Nephron progenitor cell (in vitro differentiated cells): ENCODE measurements around the gene NRDE2.

Source experiments
- DNase-seq: peaks from one replicate; pipeline ENCODE4 v3.0.0; 2021
- H3K27ac Mint-ChIP-seq: 2 replicates; pipeline ENCODE4 v1.8.0; 2021; ENCODE audit warnings: mild to moderate bottlenecking, moderate library complexity, mixed read lengths
- H3K27me3 Mint-ChIP-seq: 2 replicates; pipeline ENCODE4 v1.8.0; 2021; ENCODE audit warnings: mild to moderate bottlenecking, low read depth, mixed read lengths; ENCODE audit not compliant: poor library complexity
- H3K36me3 Mint-ChIP-seq: 2 replicates; pipeline ENCODE4 v1.8.0; 2021; ENCODE audit warnings: low read depth, mixed read lengths
- H3K4me1 Mint-ChIP-seq: 2 replicates; pipeline ENCODE4 v1.8.0; 2021; ENCODE audit warnings: mixed read lengths
- H3K4me3 Mint-ChIP-seq: 2 replicates; pipeline ENCODE4 v1.8.0; 2021; ENCODE audit warnings: mild to moderate bottlenecking, moderate library complexity, mixed read lengths
- H3K9me3 Mint-ChIP-seq: 2 replicates; pipeline ENCODE4 v1.8.0; 2021; ENCODE audit warnings: mild to moderate bottlenecking, moderate library complexity, mixed read lengths
- CTCF ChIP-seq: fragments of 200-600 bp; sonication (generic); IDR thresholded peaks from 2 replicates; pipeline ENCODE4 v1.5.0; 2021; ENCODE audit warnings: antibody characterized with exemption

The NRDE2 gene

GRCh38 chr14:90374813-90375212, 43.1 kb upstream of the NRDE2 start:
- no peaks in the 10 kb centered on the region for H3K9me3 Mint-ChIP-seq

DNA sequence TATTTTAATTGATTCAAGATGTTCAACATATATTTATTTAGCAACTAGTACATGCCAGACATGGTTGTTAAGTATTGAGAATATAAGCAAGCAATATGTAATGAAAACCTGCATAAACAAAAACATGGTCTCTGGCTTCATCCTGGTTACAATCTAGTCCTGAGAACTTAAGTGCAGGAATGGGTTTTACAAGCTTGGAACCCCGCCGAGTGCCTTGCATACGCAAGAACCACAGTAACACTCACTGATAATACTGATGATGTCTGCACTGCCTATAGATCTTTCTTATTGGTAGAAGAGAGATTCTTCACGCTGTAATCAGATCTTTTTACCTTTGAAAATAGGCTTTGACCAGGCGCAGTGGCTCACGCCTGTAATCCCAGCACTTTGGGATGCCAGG, 42.1 kb upstream of the NRDE2 start:
- no peak for DNase-seq
- H3K27me3 Mint-ChIP-seq = peaks cover under 1% of the 10 kb centered on the region
- H3K4me3 Mint-ChIP-seq = no peak overlapping the region
- H3K9me3 Mint-ChIP-seq = no peaks in the 10 kb centered on the region
- H3K4me1 Mint-ChIP-seq = peaks cover under 1% of the 10 kb centered on the region
- no peak for TF ChIP-seq CTCF
- no peak overlapping the region for H3K27ac Mint-ChIP-seq
- H3K36me3 Mint-ChIP-seq = no peaks in the 10 kb centered on the region

More at GRCh38 chr14:90374813-90375212, 43.1 kb upstream of the NRDE2 start:
- DNase-seq = no peak
- Mint-ChIP-seq H3K36me3 (no peaks in the 10 kb centered on the region), H3K27me3 (peaks cover 6% of the 10 kb centered on the region), H3K27ac (no peak overlapping the region), H3K4me3 (no peak overlapping the region), H3K4me1 (peaks cover 9% of the 10 kb centered on the region)
- TF ChIP-seq CTCF = no peak

DNA sequence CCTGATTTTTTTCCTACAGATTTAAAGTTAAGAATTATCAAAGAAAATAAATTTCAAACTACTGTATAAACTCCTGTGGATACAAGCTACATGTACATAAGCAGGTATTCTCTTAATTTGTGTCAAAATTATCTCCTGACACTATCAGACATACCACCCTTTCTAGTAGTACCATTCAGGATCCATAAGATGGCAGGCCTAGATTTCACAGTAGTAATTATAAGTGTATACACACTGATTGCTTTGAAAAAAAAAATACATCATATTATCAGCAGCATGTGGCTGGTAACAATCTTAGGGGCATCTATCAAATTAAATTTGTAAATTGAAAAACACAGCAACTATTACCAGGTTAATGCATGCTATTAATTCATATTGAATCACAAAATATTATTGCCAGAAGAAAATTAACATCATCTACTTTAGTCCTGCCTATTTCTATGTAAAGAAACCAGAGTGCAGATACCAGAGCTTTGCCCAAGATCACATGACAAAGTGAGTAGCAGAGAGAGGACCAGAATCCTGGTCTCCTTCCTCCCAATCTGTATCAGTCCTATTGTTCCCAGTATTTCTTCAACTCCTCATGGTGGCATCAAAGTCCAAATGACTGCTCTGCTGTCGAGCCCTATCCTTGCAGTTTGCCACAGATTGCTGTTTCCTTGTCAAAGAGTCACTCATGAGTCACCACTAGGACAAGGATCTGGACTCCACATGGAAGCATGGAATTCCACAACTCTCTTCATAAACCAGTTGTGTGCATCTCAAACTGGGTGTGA, 37.4 kb upstream of the NRDE2 start:
- no peak for TF ChIP-seq CTCF
- H3K27me3 Mint-ChIP-seq = no peaks in the 10 kb centered on the region
- H3K36me3 Mint-ChIP-seq = no peaks in the 10 kb centered on the region
- H3K4me3 Mint-ChIP-seq = no peak overlapping the region
- no peak overlapping the region for H3K27ac Mint-ChIP-seq
- DNase-seq = no peak
- no peaks in the 10 kb centered on the region for H3K4me1 Mint-ChIP-seq
- H3K9me3 Mint-ChIP-seq = no peaks in the 10 kb centered on the region

- Mint-ChIP-seq H3K9me3 (peaks cover 8% of the 10 kb centered on the region), H3K36me3 (no peaks in the 10 kb centered on the region), H3K27ac (no peak overlapping the region), H3K27me3 (peaks cover 13% of the 10 kb centered on the region), H3K4me1 (no peaks in the 10 kb centered on the region), H3K4me3 (no peak overlapping the region)
- no peak for DNase-seq
- no peak for TF ChIP-seq CTCF
Observed at GRCh38 chr14:90362558-90362896, 30.8 kb upstream of the NRDE2 start.

- Mint-ChIP-seq H3K4me3 (no peak overlapping the region), H3K27ac (no peak overlapping the region), H3K36me3 (no peaks in the 10 kb centered on the region), H3K9me3 (peaks cover 8% of the 10 kb centered on the region), H3K27me3 (peaks cover 13% of the 10 kb centered on the region), H3K4me1 (no peaks in the 10 kb centered on the region)
- no peak for DNase-seq
- TF ChIP-seq CTCF = no peak
Observed at GRCh38 chr14:90361865-90362557, 30.3 kb upstream of the NRDE2 start.

DNA sequence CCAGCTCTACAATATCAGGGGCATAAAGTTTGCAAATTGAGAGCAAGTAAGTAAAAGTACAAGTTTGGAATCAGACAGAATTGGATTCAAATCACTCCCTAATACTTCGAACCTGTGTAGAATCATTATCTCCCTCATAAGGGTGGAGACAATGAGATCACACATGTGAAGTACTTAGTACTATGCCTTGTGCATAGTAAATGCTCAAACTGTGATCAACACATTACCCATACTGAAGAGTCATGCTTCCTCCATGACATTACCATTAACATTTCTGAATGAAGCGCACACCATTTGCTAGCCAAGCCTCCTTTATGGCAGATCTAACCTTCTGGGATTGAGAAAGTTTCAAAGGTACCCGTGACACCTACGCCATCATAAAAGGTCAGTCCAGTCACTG, 26.6 kb upstream of the NRDE2 start:
- no peak for DNase-seq
- TF ChIP-seq CTCF = no peak
- H3K4me1 Mint-ChIP-seq = peaks cover 9% of the 10 kb centered on the region
- peaks cover 9% of the 10 kb centered on the region for H3K27me3 Mint-ChIP-seq
- peaks cover 8% of the 10 kb centered on the region for H3K9me3 Mint-ChIP-seq
- no peaks in the 10 kb centered on the region for H3K36me3 Mint-ChIP-seq
- H3K4me3 Mint-ChIP-seq = no peak overlapping the region
- H3K27ac Mint-ChIP-seq = no peak overlapping the region
